HCT116 (cell line): ENCODE measurements around the gene SEZ6L2.

ENCODE experiments used
- EZH2 ChIP-seq: fragments of 200-600 bp; sonication (generic); IDR thresholded peaks from 2 replicates; pipeline ENCODE4 v1.6.1; 2017; ENCODE audit warnings: antibody characterized with exemption, mixed run types
- JUND ChIP-seq: IDR thresholded peaks from 2 replicates; pipeline ENCODE4 v1.6.1; 2012
- POLR2A ChIP-seq: IDR thresholded peaks from 2 replicates; pipeline ENCODE4 v1.7.0; 2011; ENCODE audit warnings: borderline replicate concordance; ENCODE audit not compliant: insufficient read depth, insufficient read length; ENCODE audit errors: extremely low read depth
- TF ChIP-seq, protein P1 (sequence below): IDR thresholded peaks from 2 replicates; pipeline ENCODE4 v1.6.1; 2012; ENCODE audit warnings: low read depth
- TF ChIP-seq, protein P2 (sequence below), 3 experiments: fragments of 200-600 bp in 1 of 3; sonication (generic) in 1 of 3; IDR thresholded peaks in 2 of 3; conservative IDR thresholded peaks in 1 of 3; 2 replicates each; pipeline ENCODE4 v1.5.1; 2012 to 2017; ENCODE audit warnings: low read depth in 2 of 3, low read length in 2 of 3, antibody characterized with exemption in 1 of 3, borderline replicate concordance in 1 of 3, control low read depth in 1 of 3, mild to moderate bottlenecking in 1 of 3, mixed read lengths in 1 of 3, mixed run types in 1 of 3, moderate library complexity in 1 of 3; ENCODE audit not compliant: insufficient read depth in 1 of 3
- TF ChIP-seq, protein P3 (sequence below): IDR thresholded peaks from 2 replicates; pipeline ENCODE4 v1.6.1; 2012

DNA sequence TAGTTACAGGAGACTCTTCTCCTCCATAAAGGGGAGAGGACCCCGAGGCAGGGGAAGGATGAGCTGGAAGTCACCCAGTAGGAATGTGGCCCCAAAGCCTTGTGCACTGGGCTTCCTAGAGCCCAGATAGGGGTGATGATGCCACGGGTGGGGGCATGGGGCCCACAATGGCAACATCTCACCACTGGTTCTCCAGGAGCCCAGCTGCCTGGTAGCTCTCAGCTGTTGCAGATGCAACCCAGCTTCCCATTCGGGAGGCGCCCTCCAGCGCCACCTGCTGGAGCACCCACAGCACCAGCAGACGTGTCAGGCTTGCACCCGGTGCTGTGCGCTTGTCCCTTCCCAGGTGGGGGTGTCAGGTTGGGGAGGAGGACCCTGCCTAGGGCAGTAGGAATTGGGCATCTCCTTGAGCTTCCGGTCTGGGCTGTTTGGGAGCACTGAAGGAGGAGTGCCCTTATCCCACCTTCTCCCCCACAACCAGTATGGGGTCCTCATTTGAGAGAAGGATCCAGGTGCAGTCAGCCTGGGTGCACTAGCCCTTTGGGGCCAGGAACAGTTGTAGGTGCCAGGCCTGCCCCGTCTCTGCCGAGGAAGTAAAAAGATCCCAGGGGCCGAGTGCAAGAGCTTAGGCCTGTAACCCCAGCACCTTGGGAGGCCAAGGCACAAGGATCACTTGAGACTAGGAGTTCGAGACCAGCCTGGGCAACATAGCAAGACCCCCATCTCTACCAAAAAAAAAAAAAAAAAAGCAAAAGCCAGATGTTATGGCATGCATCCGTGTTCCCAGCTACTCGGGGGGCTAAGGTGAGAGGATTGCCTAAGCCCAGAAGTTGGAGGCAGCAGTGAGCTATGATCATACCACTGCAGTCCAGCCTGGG is 50.7 kb downstream of the SEZ6L2 start:
- TF ChIP-seq, protein P1, sequence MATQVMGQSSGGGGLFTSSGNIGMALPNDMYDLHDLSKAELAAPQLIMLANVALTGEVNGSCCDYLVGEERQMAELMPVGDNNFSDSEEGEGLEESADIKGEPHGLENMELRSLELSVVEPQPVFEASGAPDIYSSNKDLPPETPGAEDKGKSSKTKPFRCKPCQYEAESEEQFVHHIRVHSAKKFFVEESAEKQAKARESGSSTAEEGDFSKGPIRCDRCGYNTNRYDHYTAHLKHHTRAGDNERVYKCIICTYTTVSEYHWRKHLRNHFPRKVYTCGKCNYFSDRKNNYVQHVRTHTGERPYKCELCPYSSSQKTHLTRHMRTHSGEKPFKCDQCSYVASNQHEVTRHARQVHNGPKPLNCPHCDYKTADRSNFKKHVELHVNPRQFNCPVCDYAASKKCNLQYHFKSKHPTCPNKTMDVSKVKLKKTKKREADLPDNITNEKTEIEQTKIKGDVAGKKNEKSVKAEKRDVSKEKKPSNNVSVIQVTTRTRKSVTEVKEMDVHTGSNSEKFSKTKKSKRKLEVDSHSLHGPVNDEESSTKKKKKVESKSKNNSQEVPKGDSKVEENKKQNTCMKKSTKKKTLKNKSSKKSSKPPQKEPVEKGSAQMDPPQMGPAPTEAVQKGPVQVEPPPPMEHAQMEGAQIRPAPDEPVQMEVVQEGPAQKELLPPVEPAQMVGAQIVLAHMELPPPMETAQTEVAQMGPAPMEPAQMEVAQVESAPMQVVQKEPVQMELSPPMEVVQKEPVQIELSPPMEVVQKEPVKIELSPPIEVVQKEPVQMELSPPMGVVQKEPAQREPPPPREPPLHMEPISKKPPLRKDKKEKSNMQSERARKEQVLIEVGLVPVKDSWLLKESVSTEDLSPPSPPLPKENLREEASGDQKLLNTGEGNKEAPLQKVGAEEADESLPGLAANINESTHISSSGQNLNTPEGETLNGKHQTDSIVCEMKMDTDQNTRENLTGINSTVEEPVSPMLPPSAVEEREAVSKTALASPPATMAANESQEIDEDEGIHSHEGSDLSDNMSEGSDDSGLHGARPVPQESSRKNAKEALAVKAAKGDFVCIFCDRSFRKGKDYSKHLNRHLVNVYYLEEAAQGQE, result no peak
- TF ChIP-seq JUND, result no peak
- TF ChIP-seq, protein P2, sequence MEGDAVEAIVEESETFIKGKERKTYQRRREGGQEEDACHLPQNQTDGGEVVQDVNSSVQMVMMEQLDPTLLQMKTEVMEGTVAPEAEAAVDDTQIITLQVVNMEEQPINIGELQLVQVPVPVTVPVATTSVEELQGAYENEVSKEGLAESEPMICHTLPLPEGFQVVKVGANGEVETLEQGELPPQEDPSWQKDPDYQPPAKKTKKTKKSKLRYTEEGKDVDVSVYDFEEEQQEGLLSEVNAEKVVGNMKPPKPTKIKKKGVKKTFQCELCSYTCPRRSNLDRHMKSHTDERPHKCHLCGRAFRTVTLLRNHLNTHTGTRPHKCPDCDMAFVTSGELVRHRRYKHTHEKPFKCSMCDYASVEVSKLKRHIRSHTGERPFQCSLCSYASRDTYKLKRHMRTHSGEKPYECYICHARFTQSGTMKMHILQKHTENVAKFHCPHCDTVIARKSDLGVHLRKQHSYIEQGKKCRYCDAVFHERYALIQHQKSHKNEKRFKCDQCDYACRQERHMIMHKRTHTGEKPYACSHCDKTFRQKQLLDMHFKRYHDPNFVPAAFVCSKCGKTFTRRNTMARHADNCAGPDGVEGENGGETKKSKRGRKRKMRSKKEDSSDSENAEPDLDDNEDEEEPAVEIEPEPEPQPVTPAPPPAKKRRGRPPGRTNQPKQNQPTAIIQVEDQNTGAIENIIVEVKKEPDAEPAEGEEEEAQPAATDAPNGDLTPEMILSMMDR (IDR thresholded peaks at IDR 0.05 in 2 of 3, conservative IDR thresholded peaks at IDR 0.05 in 1 of 3; ENCODE audit: borderline replicate concordance in 1 of 3, insufficient read depth in 1 of 3, low read depth in 2 of 3, low read length in 2 of 3), result peak; percentile 84 to 97 (median 95)
- no peak for TF ChIP-seq EZH2
- no peak for TF ChIP-seq POLR2A
- TF ChIP-seq, protein P3, sequence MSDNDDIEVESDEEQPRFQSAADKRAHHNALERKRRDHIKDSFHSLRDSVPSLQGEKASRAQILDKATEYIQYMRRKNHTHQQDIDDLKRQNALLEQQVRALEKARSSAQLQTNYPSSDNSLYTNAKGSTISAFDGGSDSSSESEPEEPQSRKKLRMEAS, result no peak
